Esophagus muscularis mucosa (tissue), 4 donors: ENCODE measurements around the gene NLRX1. TPM values are rescaled to one million over a fixed set of nuclear protein-coding genes. Genes with fewer than 3 reads are reported as not detected.
"Not testable (repeated sequence)": the region's sequence is repeated elsewhere in the genome, so short reads cannot be mapped to it uniquely, and the experiment has no call there.

Experiments
- DNase-seq: peaks from one replicate; pipeline ENCODE4 v3.0.0-alpha.2; 2017; ENCODE audit errors: extremely low spot score
- H3K27ac ChIP-seq, 4 donors: fragments of 200-600 bp; sonication (generic); replicated peaks in 1 of 4; 1 replicate in 3 of 4; 2 replicates in 1 of 4; pipeline ENCODE4 v1.5.1; 2016 to 2019; ENCODE audit warnings: mild to moderate bottlenecking in 1 of 4
- H3K27me3 ChIP-seq, 4 donors: fragments of 200-600 bp; sonication (generic); one replicate each; pipeline versions ENCODE4 v1.5.1 to v1.6.0; 2016 to 2019
- H3K36me3 ChIP-seq, 4 donors: fragments of 200-600 bp; sonication (generic); one replicate each; pipeline ENCODE4 v1.5.1; 2016 to 2019
- H3K4me1 ChIP-seq, 4 donors: fragments of 200-600 bp; sonication (generic); one replicate each; pipeline ENCODE4 v1.5.1; 2016 to 2019
- H3K4me3 ChIP-seq, 4 donors: fragments of 200-600 bp; sonication (generic); 1 replicate in 2 of 4; 2 replicates in 2 of 4; pipeline ENCODE4 v1.5.1; 2016 to 2019; ENCODE audit warnings: mild to moderate bottlenecking in 4 of 4, moderate library complexity in 1 of 4
- H3K9me3 ChIP-seq, 4 donors: fragments of 200-600 bp; sonication (generic); 1 replicate in 3 of 4; 2 replicates in 1 of 4; pipeline ENCODE4 v1.5.1; 2016 to 2019
- EP300 ChIP-seq: sonication (generic); formaldehyde crosslinking; IDR thresholded peaks from one replicate; pipeline ENCODE4 v1.6.1; 2017; ENCODE audit warnings: antibody characterized with exemption
- POLR2A ChIP-seq: fragments of 450-650 bp; IDR thresholded peaks from one replicate; pipeline ENCODE4 v1.6.1; 2017; ENCODE audit warnings: antibody characterized with exemption, moderate library complexity, mild to moderate bottlenecking, low read depth
- POLR2AphosphoS5 ChIP-seq, 2 donors: sonication (generic); formaldehyde crosslinking; IDR thresholded peaks; one replicate each; pipeline ENCODE4 v1.6.1; 2017; ENCODE audit warnings: antibody characterized with exemption in 2 of 2
- whole genome bisulfite sequencing: methylation state at CpG from one replicate; pipeline ENCODE4 v1.1.5; 2018; 5-methylcytosine and 5-hydroxymethylcytosine counted together
- intact Hi-C: fragments of 100-400 bp; cut with DNase I; formaldehyde crosslinking; loops from one replicate; pipeline ENCODE4 v1.15.1; 2023
- total RNA-seq, 4 donors: library from RNA; depleted of rRNA; stranded (reverse); fragments of >200 nt; gene quantifications; one replicate each; pipeline versions ENCODE4 v1.1.0 to v1.2.1, GENCODE V29; 2016
- TF ChIP-seq, protein P1 (sequence below), 3 experiments: fragments of 200-600 bp in 2 of 3; fragments of 450-650 bp in 1 of 3; sonication (generic) in 2 of 3; IDR thresholded peaks; one replicate each; pipeline ENCODE4 v1.5.1; 2017 to 2019; ENCODE audit warnings: antibody characterized with exemption in 3 of 3, mild to moderate bottlenecking in 2 of 3, moderate library complexity in 1 of 3

NLRX1 gene
- total RNA-seq, 4 donors from 2014 or later = 21.5 to 47.3 (median 27.2) TPM

- H3K36me3 ChIP-seq = no peaks in the 10 kb centered on the region
Measured at GRCh38 chr11:119157063-119157462, 11.5 kb upstream of the NLRX1 start.

DNA sequence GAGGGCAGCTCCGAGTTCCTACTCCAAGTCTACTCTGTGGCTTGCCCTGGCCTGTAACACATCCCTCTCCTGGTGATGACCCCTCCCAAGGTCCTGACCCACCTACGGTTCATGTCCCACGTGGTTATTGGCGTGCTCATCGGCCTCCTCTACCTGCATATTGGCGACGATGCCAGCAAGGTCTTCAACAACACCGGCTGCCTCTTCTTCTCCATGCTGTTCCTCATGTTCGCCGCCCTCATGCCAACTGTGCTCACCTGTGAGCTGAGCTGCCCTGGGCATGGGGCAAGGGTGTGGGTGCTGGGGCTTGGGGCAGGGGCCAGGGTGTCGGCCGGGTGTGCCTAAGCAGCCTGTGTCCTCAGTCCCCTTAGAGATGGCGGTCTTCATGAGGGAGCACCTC is 10.1 kb upstream of the NLRX1 start:
- H3K27me3 ChIP-seq = no peaks in the 10 kb centered on the region
- no peaks in the 10 kb centered on the region for H3K9me3 ChIP-seq
- DNase-seq = no peak
- intact Hi-C loops = no loop called here
- no peak overlapping the region for H3K4me3 ChIP-seq
- TF ChIP-seq POLR2A (no peak), EP300 (no peak), POLR2AphosphoS5 (IDR thresholded peaks at IDR 0.05) (no peak)
- TF ChIP-seq, protein P1, sequence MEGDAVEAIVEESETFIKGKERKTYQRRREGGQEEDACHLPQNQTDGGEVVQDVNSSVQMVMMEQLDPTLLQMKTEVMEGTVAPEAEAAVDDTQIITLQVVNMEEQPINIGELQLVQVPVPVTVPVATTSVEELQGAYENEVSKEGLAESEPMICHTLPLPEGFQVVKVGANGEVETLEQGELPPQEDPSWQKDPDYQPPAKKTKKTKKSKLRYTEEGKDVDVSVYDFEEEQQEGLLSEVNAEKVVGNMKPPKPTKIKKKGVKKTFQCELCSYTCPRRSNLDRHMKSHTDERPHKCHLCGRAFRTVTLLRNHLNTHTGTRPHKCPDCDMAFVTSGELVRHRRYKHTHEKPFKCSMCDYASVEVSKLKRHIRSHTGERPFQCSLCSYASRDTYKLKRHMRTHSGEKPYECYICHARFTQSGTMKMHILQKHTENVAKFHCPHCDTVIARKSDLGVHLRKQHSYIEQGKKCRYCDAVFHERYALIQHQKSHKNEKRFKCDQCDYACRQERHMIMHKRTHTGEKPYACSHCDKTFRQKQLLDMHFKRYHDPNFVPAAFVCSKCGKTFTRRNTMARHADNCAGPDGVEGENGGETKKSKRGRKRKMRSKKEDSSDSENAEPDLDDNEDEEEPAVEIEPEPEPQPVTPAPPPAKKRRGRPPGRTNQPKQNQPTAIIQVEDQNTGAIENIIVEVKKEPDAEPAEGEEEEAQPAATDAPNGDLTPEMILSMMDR (IDR thresholded peaks at IDR 0.05) = no peak
- H3K4me1 ChIP-seq = no peaks in the 10 kb centered on the region
- 93% methylated on average over 13 of the region's 13 CpGs for WGBS
- no peak overlapping the region for H3K27ac ChIP-seq
- H3K36me3 ChIP-seq = no peaks in the 10 kb centered on the region

More at GRCh38 chr11:119157063-119157462, 11.5 kb upstream of the NLRX1 start:
- TF ChIP-seq, protein P1 (IDR thresholded peaks at IDR 0.05) = no peak
- TF ChIP-seq EP300 = no peak
- no peak for TF ChIP-seq POLR2A
- no peak for TF ChIP-seq POLR2AphosphoS5 (IDR thresholded peaks at IDR 0.05)
- H3K4me1 ChIP-seq = no peaks in the 10 kb centered on the region
- 42% methylated on average over 2 of the region's 3 CpGs for WGBS
- intact Hi-C loops = no loop called here
- H3K9me3 ChIP-seq = no peaks in the 10 kb centered on the region
- no peaks in the 10 kb centered on the region for H3K27me3 ChIP-seq
- no peak overlapping the region for H3K4me3 ChIP-seq
- H3K27ac ChIP-seq = no peak overlapping the region
- no peak for DNase-seq

DNA sequence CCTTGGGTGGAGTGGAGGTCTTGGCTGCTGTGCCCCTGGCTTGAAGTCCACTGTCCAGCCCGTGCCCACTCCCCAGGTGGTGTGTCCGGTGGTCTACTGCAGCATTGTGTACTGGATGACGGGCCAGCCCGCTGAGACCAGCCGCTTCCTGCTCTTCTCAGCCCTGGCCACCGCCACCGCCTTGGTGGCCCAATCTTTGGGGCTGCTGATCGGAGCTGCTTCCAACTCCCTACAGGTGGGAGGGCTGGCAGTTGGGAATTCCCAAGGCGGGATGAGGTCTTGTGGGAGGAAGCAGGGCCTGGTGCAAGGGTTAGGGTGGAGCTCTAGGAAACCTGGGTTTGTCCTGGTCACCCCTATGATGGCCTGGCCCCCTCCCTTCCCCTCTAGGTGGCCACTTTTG is 8.4 kb upstream of the NLRX1 start:
- DNase-seq = no peak

DNA sequence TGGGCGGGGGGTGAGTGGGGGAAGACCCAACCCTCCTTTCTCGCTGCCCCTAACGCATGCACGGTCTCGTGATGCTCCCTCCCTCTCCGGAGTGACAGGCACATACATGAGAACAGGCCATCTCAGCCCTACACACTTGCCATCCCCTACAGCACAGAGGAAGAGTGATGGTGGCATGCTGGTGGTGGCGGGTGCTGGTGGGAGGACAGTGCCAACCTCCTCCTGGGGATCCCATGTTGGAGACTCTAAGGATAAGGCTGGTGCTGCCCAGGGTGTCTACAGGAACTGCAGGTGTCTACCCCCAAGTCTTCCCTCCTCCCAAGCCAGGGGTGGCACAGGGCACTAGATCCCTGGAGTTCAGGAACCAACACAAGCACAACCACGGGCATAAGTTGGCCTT is 6.7 kb upstream of the NLRX1 start:
- Histone ChIP-seq H3K27me3 (no peaks in the 10 kb centered on the region), H3K27ac (no peak overlapping the region), H3K4me1 (no peaks in the 10 kb centered on the region), H3K36me3 (no peaks in the 10 kb centered on the region), H3K9me3 (no peaks in the 10 kb centered on the region), H3K4me3 (no peak overlapping the region)
- DNase-seq = no peak
- intact Hi-C loops = no loop called here
- 81% methylated on average over 7 of the region's 8 CpGs for WGBS
- TF ChIP-seq EP300 = no peak
- TF ChIP-seq POLR2AphosphoS5 (IDR thresholded peaks at IDR 0.05) = no peak
- TF ChIP-seq, protein P1 (IDR thresholded peaks at IDR 0.05) = no peak

More for the DNA sequence above, 8.4 kb upstream of the NLRX1 start:
- TF ChIP-seq, protein P1 (IDR thresholded peaks at IDR 0.05) = no peak
- TF ChIP-seq POLR2AphosphoS5 (IDR thresholded peaks at IDR 0.05) (no peak), POLR2A (no peak)
- Histone ChIP-seq H3K4me3 (no peak overlapping the region), H3K36me3 (no peaks in the 10 kb centered on the region), H3K27ac (no peak overlapping the region), H3K4me1 (no peaks in the 10 kb centered on the region), H3K9me3 (no peaks in the 10 kb centered on the region), H3K27me3 (no peaks in the 10 kb centered on the region)
- 94% methylated on average over 9 of the region's 9 CpGs for WGBS
- intact Hi-C loops = no loop called here

DNA sequence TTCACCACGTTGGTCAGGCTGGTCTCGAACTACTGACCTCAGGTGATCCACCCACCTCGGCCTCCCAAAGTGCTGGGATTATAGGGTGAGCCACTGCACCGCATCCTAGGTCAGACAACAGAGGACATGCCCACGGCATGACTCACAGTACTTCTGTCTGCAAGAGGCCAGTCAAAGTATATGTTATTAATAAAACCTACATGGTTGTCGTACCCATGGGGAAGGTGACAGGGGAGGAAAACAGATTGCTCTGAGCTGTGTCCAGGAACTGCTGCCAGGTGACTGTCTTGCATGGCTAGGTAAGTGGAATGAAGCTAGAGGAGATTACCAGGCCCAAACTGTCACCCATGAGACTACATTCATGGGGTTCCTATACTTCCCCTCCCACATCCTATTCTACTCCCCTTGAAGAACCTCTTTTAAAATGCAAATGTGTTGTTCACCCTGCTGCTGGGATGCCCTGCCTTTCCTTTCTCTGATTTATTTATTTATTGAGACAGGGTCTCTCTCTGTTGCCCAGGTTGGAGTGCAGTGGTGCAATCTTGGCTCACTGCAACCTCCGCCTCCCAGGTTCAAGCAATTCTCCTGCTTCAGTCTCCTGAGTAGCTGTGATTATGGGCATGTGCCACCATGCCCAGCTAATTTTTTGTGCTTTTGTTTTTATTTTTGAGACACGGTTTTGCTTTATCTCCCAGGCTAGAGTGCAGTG is 2.0 kb upstream of the NLRX1 start:
- H3K9me3 ChIP-seq = no peaks in the 10 kb centered on the region
- H3K4me3 ChIP-seq = no peak overlapping the region
- peaks cover 0 to 4% (median 0%) of the 10 kb centered on the region in 4 donors for H3K36me3 ChIP-seq
- no peak overlapping the region for H3K27ac ChIP-seq
- H3K27me3 ChIP-seq = no peaks in the 10 kb centered on the region
- peaks cover 10 to 17% (median 11%) of the 10 kb centered on the region in 4 donors for H3K4me1 ChIP-seq
- 77% methylated on average over 8 of the region's 8 CpGs for WGBS
- intact Hi-C loops = no loop called here
- TF ChIP-seq, protein P1 (IDR thresholded peaks at IDR 0.05) = no peak
- no peak for TF ChIP-seq EP300
- TF ChIP-seq POLR2A = no peak
- TF ChIP-seq POLR2AphosphoS5 (IDR thresholded peaks at IDR 0.05) = no peak
- no peak for DNase-seq

DNA sequence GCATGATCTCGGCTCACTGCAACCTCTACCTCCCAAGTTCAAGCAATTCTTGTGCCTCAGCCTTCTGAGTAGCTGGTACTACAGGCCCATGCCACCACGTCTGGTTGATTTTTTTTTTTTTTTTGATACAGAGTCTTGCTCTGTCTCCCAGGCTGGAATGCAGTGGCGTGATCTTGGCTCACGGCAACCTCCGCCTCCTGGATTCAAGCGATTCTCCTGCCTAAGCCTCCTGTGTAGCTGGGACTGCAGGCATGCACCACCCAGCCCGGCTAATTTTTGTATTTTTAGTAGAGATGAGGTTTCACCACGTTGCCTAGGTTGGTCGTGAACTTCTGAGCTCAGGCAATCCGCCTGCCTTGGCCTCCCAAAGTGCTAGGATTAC is 1.5 kb upstream of the NLRX1 start:
- DNase-seq, H3K27ac ChIP-seq, H3K36me3 ChIP-seq, intact Hi-C loops, H3K9me3 ChIP-seq, H3K27me3 ChIP-seq, H3K4me3 ChIP-seq: not testable (repeated sequence)
- 92% methylated on average over 10 of the region's 10 CpGs for WGBS
- peaks cover 10 to 17% (median 11%) of the 10 kb centered on the region in 4 donors for H3K4me1 ChIP-seq
